Erythroblast (primary cell): ENCODE measurements around the gene OR4X1.

Experiments used
- GATA1 ChIP-seq: IDR thresholded peaks from 2 replicates; pipeline ENCODE4 v1.6.1; 2011; ENCODE audit warnings: low read depth, mild to moderate bottlenecking, control low read depth, low read length, moderate library complexity
- POLR2A ChIP-seq: IDR thresholded peaks from 2 replicates; pipeline ENCODE4 v1.6.1; 2011; ENCODE audit warnings: mild to moderate bottlenecking, low read length

DNA sequence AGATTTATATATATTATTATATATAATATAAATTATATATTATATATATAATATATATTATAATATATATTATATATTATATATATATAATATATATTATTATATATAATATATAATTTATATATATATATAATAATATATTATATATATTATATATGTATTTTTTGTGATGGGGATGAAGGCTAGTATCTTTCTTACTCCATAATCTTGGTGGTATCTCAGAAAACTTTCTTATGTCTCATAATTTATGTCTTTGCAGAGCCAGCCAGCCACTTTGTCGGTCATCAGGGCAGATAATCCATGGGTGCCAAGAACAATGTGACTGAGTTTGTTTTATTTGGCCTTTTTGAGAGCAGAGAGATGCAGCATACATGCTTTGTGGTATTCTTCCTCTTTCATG, 42.3 kb downstream of the OR4X1 start, which contains the start of gene OR4S1:
- TF ChIP-seq POLR2A (no peak), GATA1 (no peak)
